HepG2 (cell line): ENCODE data around the gene NUP62. TPM values are rescaled to one million over a fixed set of nuclear protein-coding genes. Genes with fewer than 3 reads are reported as not detected.

Experiments
- ATAC-seq: fragments of 200-7000 bp; cut with Tn5 transposase; 3 replicates; pipeline ENCODE4 v1.9.1; 2020; ENCODE audit warnings: mild to moderate bottlenecking, moderate library complexity
- BruUV-seq: library from RNA; stranded (reverse); fragments of 400-500 nt; replicated peaks from 2 replicates; lab custom pipeline; 2021; lab: Mats Ljungman, UMichigan
- CTCF ChIA-PET: fragments of 300-600 bp; formaldehyde crosslinking; extraction: SDS; loops from one replicate; lab custom pipeline; 2021; ENCODE audit warnings: low total read pairs, inconsistent platforms, low intra/inter-chr PET ratio; lab: Yijun Ruan, JAX
- POLR2A ChIA-PET: fragments of 350-600 bp; sonication (Branson Sonifier 250); formaldehyde crosslinking; loops from one replicate; lab custom pipeline; 2020; ENCODE audit warnings: antibody characterized with exemption, inconsistent platforms; lab: Yijun Ruan, JAX
- DNase-seq: peaks from one replicate; pipeline ENCODE4 v3.0.0-alpha.2; 2015; ENCODE audit warnings: low spot score
- FAIRE-seq: peaks from 3 replicates; lab custom pipeline; 2011; peaks lifted over from hg19 to GRCh38; lab: Jason Lieb, UNC
- H2AFZ ChIP-seq: one replicate; pipeline ENCODE4 v1.6.1; 2011; ENCODE audit warnings: low read length, inconsistent platforms
- H3K27ac ChIP-seq: fragments of 300-600 bp; 3 replicates; pipeline ENCODE4 v1.8.0; 2011; ENCODE audit warnings: mixed run types, mild to moderate bottlenecking, mixed read lengths, low read length, inconsistent platforms; ENCODE audit not compliant: insufficient read depth; ENCODE audit errors: extremely low read length
- H3K27me3 ChIP-seq, 2 experiments: fragments of 200-600 bp in 1 of 2; 2 replicates in 1 of 2; 3 replicates in 1 of 2; pipeline versions ENCODE4 v1.6.0 to v1.8.0; 2011; ENCODE audit warnings: low read length in 2 of 2, mild to moderate bottlenecking in 2 of 2, moderate library complexity in 2 of 2, inconsistent platforms in 1 of 2; ENCODE audit not compliant: insufficient read depth in 2 of 2, control insufficient read depth in 1 of 2
- H3K36me3 ChIP-seq, 2 experiments: fragments of 200-600 bp in 1 of 2; replicated peaks in 1 of 2; 2 replicates in 1 of 2; 3 replicates in 1 of 2; pipeline versions ENCODE4 v1.5.1 to v1.8.0; 2011; ENCODE audit warnings: low read length in 2 of 2, inconsistent platforms in 1 of 2; ENCODE audit not compliant: insufficient read depth in 2 of 2, control insufficient read depth in 1 of 2
- H3K4me1 ChIP-seq: 2 replicates; pipeline ENCODE4 v1.5.1; 2012; ENCODE audit warnings: low read length, inconsistent platforms; ENCODE audit not compliant: insufficient read depth
- H3K4me2 ChIP-seq: 2 replicates; pipeline ENCODE4 v1.6.0; 2011; ENCODE audit warnings: low read depth, low read length, inconsistent platforms
- H3K4me3 ChIP-seq, 3 experiments: fragments of 200-600 bp in 1 of 3; sonication (generic), shearing (Covaris generic) in 1 of 3; replicated peaks in 1 of 3; 2 replicates each; pipeline ENCODE4 v1.5.1; 2011 to 2016; ENCODE audit warnings: low read length in 3 of 3, inconsistent platforms in 2 of 3, low read depth in 2 of 3, mild to moderate bottlenecking in 2 of 3, control low read depth in 1 of 3, mixed read lengths in 1 of 3; ENCODE audit not compliant: insufficient read depth in 1 of 3
- H3K79me2 ChIP-seq: one replicate; pipeline ENCODE4 v1.6.1; 2011; ENCODE audit warnings: low read length, inconsistent platforms; ENCODE audit not compliant: insufficient read depth
- H3K9ac ChIP-seq: 2 replicates; pipeline ENCODE4 v1.6.0; 2011; ENCODE audit warnings: mild to moderate bottlenecking, low read depth, low read length, inconsistent platforms; ENCODE audit not compliant: insufficient read depth
- H3K9me3 ChIP-seq: 2 replicates; pipeline ENCODE4 v1.5.1; 2012; ENCODE audit warnings: mild to moderate bottlenecking, low read length
- H4K20me1 ChIP-seq: 2 replicates; pipeline ENCODE4 v1.6.0; 2011; ENCODE audit warnings: inconsistent platforms, mild to moderate bottlenecking, low read length, moderate library complexity; ENCODE audit not compliant: insufficient read depth
- AGO2 ChIP-seq: fragments of 200-400 bp; formaldehyde crosslinking; optimal IDR thresholded peaks from 2 replicates; pipeline ENCODE3; 2017; ENCODE audit warnings: mild to moderate bottlenecking, low read depth, low read length, moderate library complexity
- KLF6 ChIP-seq: IDR thresholded peaks from 2 replicates; pipeline ENCODE4 v1.8.0; 2016; ENCODE audit warnings: missing biosample characterization, missing genetic modification reagents
- ZNF615 ChIP-seq: sonication (generic); formaldehyde crosslinking; IDR thresholded peaks from 2 replicates; pipeline ENCODE4 v1.5.0; 2020; ENCODE audit warnings: mild to moderate bottlenecking, missing genetic modification reagents, borderline replicate concordance
- WGBS: methylation state at CpG from one replicate; pipeline ENCODE4 v1.1.6; 2017; ENCODE audit warnings: low lambda C conversion rate; 5-methylcytosine and 5-hydroxymethylcytosine counted together
- in situ Hi-C: cut with HindIII; loops from 2 replicates; pipeline ENCODE4 v1.10.0; 2017; ENCODE audit warnings: low pct_unique_long_range_greater_than_20kb; ENCODE audit not compliant: extremely low pct_ligation_motif_present
- intact Hi-C: fragments of 100-400 bp; cut with micrococcal nuclease; formaldehyde crosslinking; loops from one replicate; pipeline ENCODE4 v1.10.0; 2022; ENCODE audit not compliant: unreplicated experiment
- polyA plus RNA-seq, 8 experiments: library from polyadenylated mRNA; depleted of rRNA in 3 of 8; stranded (reverse) in 7 of 8; unstranded in 1 of 8; fragments of >200 nt; fragmentation: Illumina TruSeq in 4 of 8; extraction: Trizol in 4 of 8; gene quantifications; 2 replicates each; pipeline versions ENCODE4 v1.2.1 to v1.2.3, GENCODE V29; 2011 to 2016; ENCODE audit warnings: low read depth in 4 of 8, missing spikeins in 1 of 8, mixed read lengths in 1 of 8; ENCODE audit not compliant: insufficient read depth in 1 of 8
- total RNA-seq, 5 experiments: library from RNA; depleted of rRNA; stranded (reverse); fragments of >200 nt; fragmentation: Illumina TruSeq; extraction: Trizol; gene quantifications; 2 replicates each; pipeline ENCODE4 v1.2.3, GENCODE V29; 2016; ENCODE audit warnings: low read depth in 1 of 5
- TF ChIP-seq, protein P1 (sequence below), 2 experiments: fragments of 450-650 bp in 1 of 2; sonication (generic) in 1 of 2; formaldehyde crosslinking; IDR thresholded peaks; 2 replicates each; pipeline versions ENCODE4 v1.5.0 to v1.8.0; 2020 to 2022; ENCODE audit warnings: mild to moderate bottlenecking in 1 of 2, missing genetic modification reagents in 1 of 2

The NUP62 gene
- total and polyA plus RNA-seq, 2 of the 13 experiments (the other 11 are each of a cell fraction or from before 2014, with no cell fraction given) = 16.5 to 41.5 TPM

DNA sequence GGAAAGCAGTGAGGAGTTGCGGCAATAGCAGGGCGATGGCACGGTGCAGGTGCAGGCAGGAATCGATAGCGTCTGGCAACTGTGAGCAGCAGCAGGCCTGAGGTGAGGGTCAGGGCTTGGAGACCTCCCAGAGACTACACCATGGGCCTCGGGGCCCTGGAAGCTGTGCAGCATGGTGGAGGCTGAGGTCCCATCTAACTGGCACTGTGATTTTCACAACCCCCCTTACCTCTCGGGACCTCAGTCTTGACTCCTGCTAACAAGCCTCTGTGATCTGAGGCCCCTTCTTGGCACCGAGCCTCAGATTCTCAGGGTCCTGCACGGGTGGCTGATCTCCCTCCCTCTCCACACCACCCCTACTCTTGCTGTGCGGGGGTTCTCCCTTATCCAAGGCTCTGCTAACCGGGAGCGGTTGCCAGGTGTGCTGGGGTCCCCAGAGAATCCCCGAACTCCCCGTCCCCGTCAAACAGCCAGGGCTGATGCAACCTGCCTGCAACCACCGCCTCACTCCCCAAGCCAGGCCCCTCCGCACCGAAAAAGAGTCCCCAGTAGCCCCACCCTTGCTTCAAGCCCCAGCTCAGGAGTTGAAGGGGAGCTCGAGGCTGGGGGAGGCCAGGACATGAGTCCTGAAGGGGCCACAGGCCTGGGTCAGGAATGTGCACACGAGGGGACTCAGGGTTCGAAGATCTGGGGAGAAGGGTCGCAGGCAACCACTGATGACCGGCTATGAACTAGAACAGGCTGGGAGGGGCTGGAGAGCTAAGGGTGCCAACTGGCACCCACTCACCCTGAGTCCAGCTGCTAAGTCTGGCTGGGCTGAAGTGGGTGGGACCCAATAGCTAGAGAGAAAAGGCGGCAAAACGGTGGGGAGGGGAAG, 5.1 kb downstream of the NUP62 start:
- Histone ChIP-seq H3K4me2 (no peak overlapping the region), H4K20me1 (peaks cover 2% of the 10 kb centered on the region; the same call in 1 of the 2 replicates), H3K27me3 (no peaks in the 10 kb centered on the region; a peak in 1 of 5 replicates), H3K27ac (no peak overlapping the region), H3K9ac (no peak overlapping the region), H3K9me3 (no peaks in the 10 kb centered on the region), H3K4me3 (no peak overlapping the region), H2AFZ (no peak overlapping the region), H3K36me3 (peaks cover 14 to 44% of the 10 kb centered on the region in 2 experiments; a peak in 4 of 5 replicates), H3K79me2 (peaks cover 74% of the 10 kb centered on the region), H3K4me1 (peaks cover 21% of the 10 kb centered on the region)
- intact Hi-C loops = no loop called here
- POLR2A ChIA-PET = no interaction called here
- DNase-seq = no peak
- BruUV-seq = no TSS peak
- in situ Hi-C loops = no loop called here
- TF ChIP-seq KLF6 (CRISPR knock-in tag) = no peak
- TF ChIP-seq ZNF615 (CRISPR knock-in tag) = no peak
- peak; percentile 34 for TF ChIP-seq AGO2
- TF ChIP-seq, protein P1, sequence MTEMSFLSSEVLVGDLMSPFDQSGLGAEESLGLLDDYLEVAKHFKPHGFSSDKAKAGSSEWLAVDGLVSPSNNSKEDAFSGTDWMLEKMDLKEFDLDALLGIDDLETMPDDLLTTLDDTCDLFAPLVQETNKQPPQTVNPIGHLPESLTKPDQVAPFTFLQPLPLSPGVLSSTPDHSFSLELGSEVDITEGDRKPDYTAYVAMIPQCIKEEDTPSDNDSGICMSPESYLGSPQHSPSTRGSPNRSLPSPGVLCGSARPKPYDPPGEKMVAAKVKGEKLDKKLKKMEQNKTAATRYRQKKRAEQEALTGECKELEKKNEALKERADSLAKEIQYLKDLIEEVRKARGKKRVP (CRISPR knock-in tag; IDR thresholded peaks at IDR 0.05) = peak in 1 of 2 experiments; percentile 86; a peak in 2 of 4 replicates
- no peak for FAIRE-seq
- CTCF ChIA-PET = no interaction called here
- ATAC-seq = no peak
- 95% methylated on average over 13 of the region's 25 CpGs for WGBS
